GM21447 (cell line): ENCODE data around the gene UPF3B.
"Not testable (repeated sequence)": the region's sequence is repeated elsewhere in the genome, so short reads cannot be mapped to it uniquely, and the experiment has no call there.

Experiments used
- ATAC-seq: cut with Tn5 transposase; IDR thresholded peaks from one replicate; pipeline ENCODE4 v1.9.1; 2021; ENCODE audit not compliant: unreplicated experiment

The UPF3B gene

GRCh38 chrX:119852382-119853353 is at the start of gene UPF3B:
UPF3B (minus strand) TSS chrX:119852963; CDS start chrX:119852928, 35 bp downstream.
- peak; percentile 97 for ATAC-seq

- ATAC-seq = no peak
Observed at GRCh38 chrX:119900976-119901375, 48.2 kb upstream of the UPF3B start.

- ATAC-seq = no peak
Observed at GRCh38 chrX:119899125-119899524, 46.4 kb upstream of the UPF3B start.

GRCh38 chrX:119895843-119896326 is 43.1 kb upstream of the UPF3B start, which contains the start of gene AKAP14:
AKAP14 (plus strand) TSS chrX:119895893; CDS start chrX:119903224, 7,331 bp downstream.
- no peak for ATAC-seq

GRCh38 chrX:119891961-119892692 is 39.4 kb upstream of the UPF3B start:
- not testable (repeated sequence) for ATAC-seq

GRCh38 chrX:119890626-119891025 is 37.9 kb upstream of the UPF3B start:
- ATAC-seq = not testable (repeated sequence)

GRCh38 chrX:119887721-119888425 is 35.1 kb upstream of the UPF3B start:
- ATAC-seq = peak; percentile 88

GRCh38 chrX:119885554-119886428 is 33.0 kb upstream of the UPF3B start:
- ATAC-seq = no peak

GRCh38 chrX:119880552-119881437 is 28.0 kb upstream of the UPF3B start:
- ATAC-seq = peak; percentile 73

- ATAC-seq = peak; percentile 60
Observed at GRCh38 chrX:119880076-119880475, 27.3 kb upstream of the UPF3B start.

- no peak for ATAC-seq
Observed at GRCh38 chrX:119878740-119879139, 26.0 kb upstream of the UPF3B start.

GRCh38 chrX:119871599-119872395 is 19.0 kb upstream of the UPF3B start, which contains the start of the genes NDUFA1 and RNF113A:
NDUFA1 (plus strand) TSS chrX:119871832; CDS start chrX:119871912, 80 bp downstream.
RNF113A (minus strand) TSS chrX:119871733; CDS start chrX:119871613, 120 bp downstream.
- peak; percentile 85 for ATAC-seq

- ATAC-seq = peak; percentile 44
Observed at GRCh38 chrX:119871245-119871598, 18.5 kb upstream of the UPF3B start.

GRCh38 chrX:119870626-119871131 is 17.9 kb upstream of the UPF3B start:
- ATAC-seq = peak; percentile 12

GRCh38 chrX:119853444-119853843 is 681 bp upstream of the UPF3B start:
- ATAC-seq = no peak

GRCh38 chrX:119833905-119834304 is 18.9 kb downstream of the UPF3B start:
- no peak for ATAC-seq

GRCh38 chrX:119828446-119828845 is 24.3 kb downstream of the UPF3B start:
- ATAC-seq = no peak
